NCI-H1092 treated with DMSO at 0.1 percent for 48 hours (cell line): ENCODE results near the gene POLE2.
A peak's percentile ranks its signal among the peaks of the same experiment; 100 is the strongest.
"Not testable (repeated sequence)": the region's sequence is repeated elsewhere in the genome, so short reads cannot be mapped to it uniquely, and the experiment has no call there.

Experiments
- DNase-seq: peaks from one replicate; lab custom pipeline; 2025; lab: John Stamatoyannopoulos, UW

Gene POLE2

DNA sequence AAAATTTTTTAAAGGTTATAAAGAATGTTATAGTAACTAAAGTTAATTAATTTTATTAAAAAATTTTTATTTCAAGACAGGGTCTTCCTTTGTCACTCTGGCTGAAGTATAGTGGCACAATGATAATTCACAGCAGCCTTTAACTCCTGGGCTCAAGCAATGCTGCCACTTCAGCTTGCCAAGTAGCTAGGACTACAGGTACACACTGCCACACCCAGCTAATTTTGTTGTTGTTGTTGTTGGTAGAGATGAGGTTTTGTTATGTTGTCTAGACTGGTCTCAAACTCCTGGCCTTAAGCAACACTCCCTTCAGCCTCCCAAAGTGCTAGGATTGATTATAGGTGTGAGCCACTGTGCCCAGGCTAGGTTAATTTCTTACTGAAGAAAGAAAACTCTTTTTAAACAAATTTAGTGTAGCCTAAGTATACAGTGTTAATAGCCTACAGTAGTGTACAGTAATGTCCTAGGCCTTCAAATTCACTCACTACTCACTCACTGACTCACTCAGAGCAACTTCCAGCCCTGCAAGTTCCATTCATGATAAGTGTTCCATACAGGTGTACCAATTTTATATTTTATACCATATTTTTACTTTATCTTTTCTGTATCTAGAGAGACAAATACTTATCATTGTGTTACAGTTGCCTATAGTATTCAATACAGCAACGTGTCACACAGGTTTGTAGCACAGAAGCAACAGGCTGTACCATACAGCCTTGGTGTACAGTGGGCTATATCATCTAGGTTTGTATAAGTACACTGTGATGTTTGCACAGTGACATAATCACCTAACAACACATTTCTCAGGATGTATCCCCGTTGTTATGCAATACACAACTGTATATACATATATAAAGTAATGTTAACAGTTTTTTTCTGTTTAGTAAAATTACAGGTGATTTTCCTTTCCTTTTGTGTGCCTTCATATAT is 28.2 kb downstream of the POLE2 start:
- DNase-seq = no peak

DNA sequence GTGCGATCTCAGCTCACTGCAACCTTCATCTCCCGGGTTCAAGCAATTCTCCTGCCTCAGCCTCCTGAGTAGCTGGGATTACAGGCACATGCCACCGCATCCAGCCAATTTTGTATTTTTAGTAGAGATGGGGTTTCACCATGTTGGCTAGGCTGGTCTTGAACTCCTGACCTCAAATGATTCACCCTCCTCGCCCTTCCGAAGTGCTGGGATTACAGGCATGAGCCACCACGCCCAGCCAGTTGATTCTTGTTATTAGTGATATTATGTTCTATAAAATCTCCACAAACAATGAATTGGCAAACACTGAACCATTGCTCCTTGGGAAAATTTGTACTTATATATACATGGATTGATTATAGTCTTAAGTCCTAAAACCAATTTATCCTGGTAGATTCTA is 30.5 kb downstream of the POLE2 start:
- not testable (repeated sequence) for DNase-seq

DNA sequence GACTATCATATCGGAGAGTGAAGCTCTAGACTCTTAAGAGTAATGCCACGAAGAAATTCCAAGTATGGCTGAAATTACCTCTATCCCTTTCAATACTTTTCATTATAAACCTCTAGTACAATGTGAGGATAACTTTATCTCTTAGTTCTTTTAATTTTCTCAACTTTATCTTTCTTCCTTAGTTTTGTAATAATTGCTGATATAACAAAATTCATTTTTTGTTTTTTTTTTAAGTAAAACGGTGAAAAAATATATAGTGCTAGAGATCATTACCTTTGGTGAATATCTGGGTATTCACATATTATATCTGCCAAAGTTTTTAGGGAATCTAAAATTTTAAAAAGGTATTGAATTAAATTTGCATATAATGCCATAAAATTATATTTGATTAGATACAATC is 33.5 kb downstream of the POLE2 start:
- no peak for DNase-seq

DNA sequence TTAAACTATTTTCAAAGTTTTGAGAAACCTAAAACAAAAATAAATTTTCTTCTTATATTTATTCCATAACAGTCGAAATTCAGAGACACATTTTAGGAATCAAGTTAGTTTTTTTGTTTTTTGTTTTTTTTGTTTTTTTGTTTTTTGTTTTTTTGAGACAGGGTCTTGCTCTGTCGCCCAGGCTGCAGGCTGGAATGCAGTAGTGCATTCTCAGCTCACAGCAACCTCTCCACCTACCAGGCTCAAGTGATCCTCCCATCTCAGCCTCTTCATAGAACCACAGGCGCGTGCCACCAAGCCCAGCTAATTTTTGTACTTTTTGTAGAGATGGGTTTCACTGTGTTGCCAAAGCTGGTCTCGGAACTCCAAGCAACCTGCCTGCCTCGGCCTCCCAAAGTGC is 34.5 kb downstream of the POLE2 start:
- no peak for DNase-seq

DNA sequence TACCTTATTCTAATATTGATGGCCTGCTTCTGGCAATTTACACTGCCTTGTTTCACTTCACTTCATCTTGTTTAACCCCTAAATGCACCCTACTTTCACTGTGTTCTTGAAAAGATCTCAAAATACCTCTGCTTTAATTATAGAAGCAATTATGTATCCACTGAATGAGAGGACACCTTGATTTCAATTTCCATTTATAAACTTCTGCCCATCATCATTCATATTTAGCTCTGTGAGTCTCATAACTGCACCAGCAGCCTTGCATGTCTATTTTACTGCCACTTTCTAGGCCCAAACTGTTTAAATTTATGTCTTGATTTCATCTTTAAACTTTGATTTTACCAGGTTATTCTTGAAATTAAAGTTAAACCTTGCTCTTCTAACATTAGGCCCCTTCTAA is 45.9 kb downstream of the POLE2 start:
- no peak for DNase-seq

DNA sequence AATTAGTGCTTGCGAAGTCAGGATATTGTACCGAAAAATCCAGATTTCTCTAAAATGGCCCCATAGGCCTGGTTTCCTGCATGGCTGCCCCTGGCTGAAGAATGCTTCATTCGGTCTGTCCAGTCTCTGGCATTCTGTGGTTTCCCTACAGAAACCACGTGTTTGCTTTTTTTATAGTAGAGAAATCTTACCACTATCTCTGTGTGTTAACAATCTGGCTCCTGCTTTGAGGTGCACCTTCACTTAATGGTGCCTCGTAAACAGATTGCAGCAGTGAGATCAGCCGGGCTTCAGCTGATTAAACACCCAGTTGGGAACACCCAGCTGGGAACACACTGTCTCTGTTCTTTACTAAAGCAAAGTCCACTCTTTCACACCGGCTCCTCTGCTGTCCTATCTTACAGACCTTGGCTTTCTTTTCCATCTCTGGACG is 46.3 kb downstream of the POLE2 start:
- DNase-seq = no peak

DNA sequence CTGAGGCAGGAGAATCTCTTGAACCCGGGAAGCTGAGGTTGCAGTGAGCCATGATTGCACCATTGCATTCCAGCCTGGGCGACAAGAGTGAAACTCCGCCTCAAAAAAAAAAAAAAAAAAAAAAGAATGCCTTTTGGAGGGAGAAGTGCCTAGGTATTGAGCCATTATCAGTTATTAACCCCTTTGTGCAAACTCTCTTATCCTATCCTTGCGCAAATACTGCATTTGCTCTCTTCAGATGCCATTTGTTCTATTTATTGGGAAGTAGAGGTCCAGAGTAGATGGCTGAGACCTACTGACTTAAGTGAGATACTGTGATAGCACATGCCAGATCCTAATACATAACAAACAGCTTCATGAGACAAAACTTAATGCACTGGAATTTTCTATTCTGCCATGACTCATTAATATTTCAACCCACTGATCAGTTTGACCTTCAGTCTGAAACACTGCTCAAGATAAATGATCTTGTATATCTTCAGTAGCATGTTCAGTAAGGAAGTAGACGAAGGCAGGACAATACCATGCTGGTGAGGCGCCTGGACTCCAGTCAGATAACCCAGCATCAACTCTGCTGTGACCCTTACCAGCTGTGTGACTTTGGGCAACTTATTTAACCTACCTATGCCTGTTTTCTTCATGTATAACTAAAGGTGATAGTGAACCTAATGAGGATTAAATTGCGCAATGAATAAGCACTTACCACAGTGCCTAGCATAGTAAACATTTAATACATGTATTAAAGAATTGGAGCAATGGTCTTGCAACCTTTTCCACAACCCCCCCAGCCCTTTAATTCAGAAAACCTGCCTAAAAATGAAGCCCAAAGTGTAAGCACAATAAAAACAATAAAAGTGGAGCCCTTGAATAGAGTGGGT is 47.2 kb downstream of the POLE2 start:
- no peak for DNase-seq

DNA sequence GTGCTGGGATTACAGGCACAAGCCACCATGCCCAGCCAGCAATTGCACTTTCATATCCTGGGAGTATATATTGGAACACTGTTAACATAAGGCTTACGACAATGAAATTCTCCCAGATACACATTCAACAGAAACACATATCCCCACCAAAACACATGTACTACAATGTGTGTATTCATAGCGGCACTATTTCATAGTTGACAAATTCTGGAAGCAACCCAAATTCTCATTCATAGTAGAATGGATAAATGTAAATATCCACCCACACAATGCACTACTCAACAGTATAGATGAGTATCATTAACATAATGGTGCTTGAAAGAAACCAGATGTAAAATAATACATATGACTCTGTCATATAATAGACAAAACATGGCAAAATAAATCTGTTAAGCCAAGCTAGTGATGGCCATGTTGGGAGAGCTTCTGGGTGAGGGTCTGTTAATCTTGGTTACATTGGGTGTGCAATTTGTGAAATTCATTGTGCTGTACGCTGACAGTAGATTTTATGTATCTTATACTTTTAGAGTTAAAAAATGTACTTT is 50.4 kb downstream of the POLE2 start:
- DNase-seq = no peak

DNA sequence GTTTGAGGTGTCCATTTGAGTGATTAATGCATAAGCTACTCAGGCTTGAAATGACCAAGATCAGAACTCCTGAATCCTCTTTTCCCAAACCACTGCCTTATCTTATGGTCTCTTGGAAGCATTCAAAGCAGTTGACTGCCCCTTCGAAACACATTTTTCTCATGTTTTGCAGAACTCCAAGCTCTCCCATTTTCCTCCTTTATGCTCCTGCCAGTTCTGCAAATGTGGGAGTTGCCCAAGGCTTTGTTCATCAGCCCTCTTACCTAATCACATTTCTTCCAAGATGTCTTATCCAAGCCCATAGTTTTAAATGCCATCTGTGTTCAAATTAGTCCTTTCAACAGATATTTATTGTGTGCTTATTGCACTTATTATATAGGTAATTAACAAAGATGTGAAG is 51.1 kb downstream of the POLE2 start:
- no peak for DNase-seq

DNA sequence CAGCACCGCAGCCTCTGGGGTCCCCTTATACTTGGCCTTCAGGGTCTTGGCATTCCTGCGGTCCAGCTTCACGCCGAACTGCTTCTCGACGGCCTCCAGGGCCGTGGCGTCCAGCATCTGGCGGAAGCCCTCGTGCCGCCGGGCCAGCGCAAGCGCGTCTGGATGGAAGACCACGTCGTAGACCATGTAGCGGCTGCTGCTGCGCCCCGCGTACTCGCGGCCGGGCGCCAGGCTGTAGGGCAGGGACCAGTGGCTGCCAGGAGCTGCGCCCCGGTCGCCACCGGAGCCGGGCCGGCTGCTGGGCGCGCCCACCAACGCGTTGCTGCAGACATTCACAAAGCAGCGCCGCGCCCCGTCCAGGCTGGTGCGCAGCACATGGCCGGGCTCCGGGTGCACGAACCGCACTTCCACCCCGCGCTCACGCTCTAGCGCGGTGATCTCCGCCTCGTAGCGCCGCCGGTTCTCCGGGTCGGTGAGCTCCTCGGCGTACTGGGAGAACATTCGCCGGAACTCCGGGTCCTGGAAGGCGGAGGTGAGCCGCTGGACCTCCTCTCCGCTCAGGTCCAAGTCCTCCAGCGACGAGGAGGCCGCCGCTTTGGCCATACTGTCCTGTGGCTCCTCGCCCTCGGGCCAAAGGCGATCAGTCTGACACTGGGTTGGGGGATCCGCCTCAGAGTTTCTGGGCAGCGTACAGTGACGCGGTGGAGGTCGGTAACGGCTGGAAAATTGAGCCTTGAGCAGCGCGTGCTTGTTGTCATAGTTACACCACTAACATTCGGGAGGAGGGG is 53.3 kb downstream of the POLE2 start, which contains the start of gene DNAAF2:
Gene DNAAF2 (minus strand): TSS at position 698 of the 788 bp plus-strand sequence. CDS start 95 bp downstream, at position 603.
- peak; percentile 68 for DNase-seq

DNA sequence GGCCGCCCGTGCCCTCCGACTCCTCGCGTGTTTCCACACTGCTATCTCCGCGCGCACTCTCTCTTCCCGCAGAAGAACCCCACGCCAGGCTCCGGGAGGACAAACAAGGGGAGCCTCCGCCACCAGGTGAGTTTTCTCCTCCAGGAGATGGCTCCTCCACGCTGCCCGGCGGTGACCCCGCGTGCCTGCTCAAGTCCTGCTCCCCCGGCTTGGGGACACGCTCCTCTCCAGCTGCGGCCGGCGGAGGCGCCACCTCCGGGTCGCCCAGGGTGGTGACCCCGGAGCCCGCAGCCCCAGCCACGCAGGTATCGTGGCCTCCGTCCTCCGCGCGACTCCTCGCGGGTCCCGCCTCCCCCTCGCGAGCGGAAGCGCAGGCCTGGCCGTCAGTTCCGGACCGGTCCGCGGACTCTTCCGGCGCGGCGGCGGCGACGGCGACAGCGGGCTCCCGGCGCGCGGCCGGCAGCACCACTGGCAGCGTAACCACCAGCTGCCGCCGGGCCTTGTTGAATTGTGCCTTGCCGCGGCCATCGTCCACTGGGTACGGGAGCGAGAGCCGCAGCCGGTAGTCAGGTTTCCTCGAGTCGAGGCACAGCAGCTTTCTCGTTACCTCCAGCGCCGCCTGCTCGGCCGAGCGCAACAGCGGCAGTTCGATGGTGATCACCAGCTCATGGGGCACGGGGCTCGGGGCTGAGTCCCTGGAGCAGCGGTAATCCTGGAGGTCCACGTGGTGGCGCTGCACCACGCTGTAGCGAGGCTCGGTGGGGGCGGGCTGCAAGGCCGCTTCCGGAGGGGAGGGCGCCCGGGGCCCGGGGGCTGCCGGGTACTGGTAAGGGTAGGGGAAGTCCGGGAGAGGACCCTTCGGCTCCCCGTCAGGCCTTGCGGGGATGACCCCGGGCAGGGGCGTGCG is 54.1 kb downstream of the POLE2 start:
- DNase-seq = peak; percentile 97

DNA sequence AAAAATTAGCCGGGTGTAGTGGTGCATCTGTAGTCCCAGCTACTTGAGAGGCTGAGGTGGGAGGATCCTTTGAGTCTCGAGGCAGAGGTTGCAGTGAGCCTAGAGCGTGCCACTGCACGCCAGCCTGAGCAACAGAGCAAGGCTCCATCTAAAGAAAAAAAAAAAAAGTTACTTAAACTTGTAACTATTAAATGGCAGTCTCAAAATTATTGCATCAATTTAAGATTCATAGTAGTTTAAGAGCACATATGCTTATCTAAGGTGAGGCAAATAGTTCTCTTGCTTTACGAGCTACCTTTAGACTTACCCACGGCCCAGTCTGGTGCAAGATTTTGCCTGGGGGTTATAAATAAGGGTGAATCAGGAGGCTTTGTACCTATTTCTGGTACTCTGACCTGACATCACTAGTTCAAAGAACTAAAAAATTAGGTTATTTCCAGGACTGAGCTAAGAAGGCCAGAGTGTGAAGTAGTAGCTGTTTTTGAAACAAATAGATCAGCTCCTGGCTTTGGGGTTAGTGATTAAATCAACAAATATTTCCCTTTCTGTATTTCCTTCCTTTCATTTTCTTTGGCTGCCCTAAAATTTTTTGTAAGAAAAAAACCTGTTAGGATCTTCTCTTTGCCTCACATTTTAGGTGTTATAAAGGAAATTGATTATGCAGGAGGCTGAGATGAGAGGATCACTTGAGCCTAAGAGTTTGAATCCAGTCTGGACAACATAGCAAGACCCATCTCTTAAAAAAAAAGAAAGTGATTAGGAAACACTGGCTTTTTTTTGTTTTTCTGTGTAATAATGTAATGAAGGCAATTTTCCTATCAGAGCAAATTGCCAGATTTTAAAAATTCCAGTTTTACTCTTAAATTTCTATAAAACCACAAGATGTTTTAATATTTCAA is 63.8 kb downstream of the POLE2 start:
- no peak for DNase-seq

DNA sequence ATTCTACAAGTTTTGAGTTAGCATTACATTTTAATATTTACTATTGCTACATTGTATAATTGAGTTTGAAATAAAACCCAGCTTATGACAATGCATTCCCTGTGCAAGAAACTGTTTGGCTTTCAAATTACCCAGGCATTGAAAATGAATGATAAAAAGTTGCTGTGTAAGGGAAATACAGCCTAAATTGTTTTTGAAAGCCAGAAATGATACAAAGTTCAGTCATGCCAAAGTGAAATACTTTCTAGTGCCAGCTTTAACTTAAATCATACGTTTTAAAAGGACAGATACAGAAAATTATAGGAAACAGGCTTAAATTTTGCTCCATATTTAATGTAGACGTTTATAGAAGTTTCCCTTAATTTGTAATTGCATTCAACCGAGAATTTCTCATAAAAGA is 64.6 kb downstream of the POLE2 start:
- no peak for DNase-seq

DNA sequence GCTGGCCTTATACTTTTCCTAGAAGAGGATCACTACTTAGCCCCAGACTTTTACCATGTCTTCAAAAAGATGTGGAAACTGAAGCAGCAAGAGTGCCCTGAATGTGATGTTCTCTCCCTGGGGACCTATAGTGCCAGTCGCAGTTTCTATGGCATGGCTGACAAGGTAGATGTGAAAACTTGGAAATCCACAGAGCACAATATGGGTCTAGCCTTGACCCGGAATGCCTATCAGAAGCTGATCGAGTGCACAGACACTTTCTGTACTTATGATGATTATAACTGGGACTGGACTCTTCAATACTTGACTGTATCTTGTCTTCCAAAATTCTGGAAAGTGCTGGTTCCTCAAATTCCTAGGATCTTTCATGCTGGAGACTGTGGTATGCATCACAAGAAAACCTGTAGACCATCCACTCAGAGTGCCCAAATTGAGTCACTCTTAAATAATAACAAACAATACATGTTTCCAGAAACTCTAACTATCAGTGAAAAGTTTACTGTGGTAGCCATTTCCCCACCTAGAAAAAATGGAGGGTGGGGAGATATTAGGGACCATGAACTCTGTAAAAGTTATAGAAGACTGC is 65.9 kb downstream of the POLE2 start:
- DNase-seq = no peak

DNA sequence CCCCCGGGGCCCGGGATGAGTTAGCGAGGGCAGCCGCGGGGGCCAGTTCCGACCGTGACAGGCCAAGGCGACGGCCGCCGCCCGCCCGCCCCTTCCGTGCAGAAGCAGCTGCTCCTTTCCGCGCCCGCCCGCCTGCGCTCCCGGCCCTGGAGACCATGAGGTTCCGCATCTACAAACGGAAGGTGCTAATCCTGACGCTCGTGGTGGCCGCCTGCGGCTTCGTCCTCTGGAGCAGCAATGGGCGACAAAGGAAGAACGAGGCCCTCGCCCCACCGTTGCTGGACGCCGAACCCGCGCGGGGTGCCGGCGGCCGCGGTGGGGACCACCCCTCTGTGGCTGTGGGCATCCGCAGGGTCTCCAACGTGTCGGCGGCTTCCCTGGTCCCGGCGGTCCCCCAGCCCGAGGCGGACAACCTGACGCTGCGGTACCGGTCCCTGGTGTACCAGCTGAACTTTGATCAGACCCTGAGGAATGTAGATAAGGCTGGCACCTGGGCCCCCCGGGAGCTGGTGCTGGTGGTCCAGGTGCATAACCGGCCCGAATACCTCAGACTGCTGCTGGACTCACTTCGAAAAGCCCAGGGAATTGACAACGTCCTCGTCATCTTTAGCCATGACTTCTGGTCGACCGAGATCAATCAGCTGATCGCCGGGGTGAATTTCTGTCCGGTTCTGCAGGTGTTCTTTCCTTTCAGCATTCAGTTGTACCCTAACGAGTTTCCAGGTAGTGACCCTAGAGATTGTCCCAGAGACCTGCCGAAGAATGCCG is 66.7 kb downstream of the POLE2 start:
- peak; percentile 80 for DNase-seq

DNA sequence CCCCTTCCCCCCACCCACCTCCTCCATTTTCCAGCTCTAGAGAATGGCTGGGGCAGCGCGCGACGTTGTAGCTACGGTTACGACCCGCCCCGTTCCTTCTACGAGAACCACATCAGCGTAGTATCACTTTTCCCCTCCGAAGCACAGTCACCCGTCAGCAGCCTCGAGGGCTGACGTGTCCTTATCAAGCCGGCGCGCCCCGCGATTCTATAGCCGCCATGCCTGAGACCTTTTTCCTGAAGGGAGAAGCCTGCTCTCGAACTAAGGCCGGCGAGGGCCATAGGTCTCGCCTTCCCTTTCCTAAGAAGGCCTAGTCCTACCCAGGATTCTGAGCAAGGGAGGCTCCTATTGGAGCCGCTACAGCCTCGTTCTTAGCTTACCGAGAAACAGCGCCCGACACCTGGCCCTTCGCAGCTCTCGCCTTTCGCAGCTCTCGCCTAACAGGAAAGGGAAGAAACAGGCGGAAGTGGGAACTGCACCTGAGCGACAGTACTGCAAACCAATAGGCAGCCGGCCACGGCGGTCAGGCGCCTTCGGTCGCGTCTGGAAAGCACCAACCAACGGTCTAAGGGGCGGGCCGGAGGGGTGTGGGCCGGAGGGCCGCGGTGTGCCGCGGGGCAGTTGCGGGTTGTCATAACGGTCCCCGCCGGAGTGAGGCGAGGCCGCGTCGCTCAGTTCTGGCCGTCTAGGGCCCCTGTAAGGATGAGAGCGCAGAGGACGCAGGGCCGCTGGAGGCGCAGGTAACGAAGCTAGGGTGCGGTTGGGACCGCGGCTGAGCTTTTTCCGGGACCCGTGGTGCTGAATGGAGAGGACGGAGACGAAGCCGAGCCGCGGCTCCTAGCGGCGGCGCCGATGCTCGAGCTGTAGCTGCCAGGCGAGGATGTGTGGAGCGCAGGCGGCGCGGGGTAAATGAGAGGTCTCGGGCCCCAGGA is 67.6 kb downstream of the POLE2 start, which contains the start of the genes MGAT2 and RPL36AL:
Gene MGAT2 (plus strand): TSS at position 618 of the 932 bp plus-strand sequence. CDS start 470 bp downstream, outside the sequence.
Gene RPL36AL (minus strand): TSS at position 445 of the 932 bp plus-strand sequence. CDS start 1,522 bp downstream, outside the sequence.
- DNase-seq = peak; percentile 99

DNA sequence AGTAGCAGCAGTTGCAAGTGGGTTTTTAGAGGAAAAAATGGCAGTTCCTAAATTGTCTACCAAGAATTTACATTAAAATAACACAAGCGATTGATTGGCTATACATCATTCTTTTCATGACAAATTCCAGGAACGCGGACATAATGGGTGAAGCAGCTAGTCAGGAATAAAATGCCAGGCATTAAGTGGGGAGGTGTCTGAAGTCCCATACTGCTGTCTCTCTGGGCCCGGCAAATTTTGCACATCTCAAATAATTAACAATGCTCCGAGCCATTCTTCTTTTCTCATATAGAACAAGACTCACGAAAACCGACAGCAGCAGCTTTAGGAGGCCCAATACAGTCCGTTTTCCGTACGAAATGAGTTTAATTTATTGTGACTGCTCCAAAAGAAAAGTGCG is 68.3 kb downstream of the POLE2 start:
- peak; percentile 42 for DNase-seq
